ENCODE measurements around the gene SIPA1L3.
A peak's percentile ranks its signal among the peaks of the same experiment; 100 is the strongest.
"Not testable (repeated sequence)": the region's sequence is repeated elsewhere in the genome, so short reads cannot be mapped to it uniquely, and the experiment has no call there.

Gene SIPA1L3

GRCh38 chr19:38221421-38221820 lies 314.4 kb downstream of the SIPA1L3 start:
- no peak for DNase-seq

- no peak for DNase-seq
Observed at GRCh38 chr19:38221919-38222830, 315.2 kb downstream of the SIPA1L3 start.

GRCh38 chr19:38223119-38223523 lies 316.1 kb downstream of the SIPA1L3 start:
- DNase-seq = no peak

- DNase-seq = no peak
Observed at GRCh38 chr19:38223617-38224013, 316.6 kb downstream of the SIPA1L3 start.

GRCh38 chr19:38224014-38224862 lies 317.2 kb downstream of the SIPA1L3 start, which contains the start of gene DPF1:
DPF1 (minus strand) TSS chr19:38224222; CDS start chr19:38224142, 80 bp downstream.
- peak; percentile 70 for DNase-seq

- DNase-seq = not testable (repeated sequence)
Observed at GRCh38 chr19:38224863-38225218, 317.8 kb downstream of the SIPA1L3 start.

- no peak for DNase-seq
Observed at GRCh38 chr19:38227287-38228004, 320.4 kb downstream of the SIPA1L3 start.

- no peak for DNase-seq
Observed at GRCh38 chr19:38228005-38228377, 321.0 kb downstream of the SIPA1L3 start.

- no peak for DNase-seq
Observed at GRCh38 chr19:38228491-38229439, 321.8 kb downstream of the SIPA1L3 start.

- peak; percentile 89 for DNase-seq
Observed at GRCh38 chr19:38229585-38230073, 322.6 kb downstream of the SIPA1L3 start.

- DNase-seq = not testable (repeated sequence)
Observed at GRCh38 chr19:38230506-38231133, 323.6 kb downstream of the SIPA1L3 start.

- DNase-seq = no peak
Observed at GRCh38 chr19:38231918-38232317, 324.9 kb downstream of the SIPA1L3 start.

- DNase-seq = peak; percentile 61
Observed at GRCh38 chr19:38233740-38234251, 326.8 kb downstream of the SIPA1L3 start.

GRCh38 chr19:38234615-38235014 lies 327.6 kb downstream of the SIPA1L3 start:
- no peak for DNase-seq

GRCh38 chr19:38239816-38240215 lies 332.8 kb downstream of the SIPA1L3 start:
- no peak for DNase-seq

- no peak for DNase-seq
Observed at GRCh38 chr19:38243279-38243673, 336.3 kb downstream of the SIPA1L3 start.

- DNase-seq = peak; percentile 41
Observed at GRCh38 chr19:38245826-38246498, 339.0 kb downstream of the SIPA1L3 start.

GRCh38 chr19:38247126-38247525 lies 340.1 kb downstream of the SIPA1L3 start:
- no peak for DNase-seq

GRCh38 chr19:38247734-38248268 lies 340.8 kb downstream of the SIPA1L3 start:
- DNase-seq = no peak

- no peak for DNase-seq
Observed at GRCh38 chr19:38248421-38248820, 341.4 kb downstream of the SIPA1L3 start.

All from fibroblast of upper back skin (primary cell).